NCI-H82 treated with DMSO at 0.1 percent for 48 hours (cell line): ENCODE data around the gene OSM.

Source experiments
- DNase-seq: peaks from one replicate; lab custom pipeline; 2025; ENCODE audit not compliant: unreplicated experiment; lab: John Stamatoyannopoulos, UW

The OSM gene

GRCh38 chr22:30285846-30286200 is 19.2 kb upstream of the OSM start:
- DNase-seq = no peak

- DNase-seq = no peak
Measured at GRCh38 chr22:30285176-30285845, 18.7 kb upstream of the OSM start.

- no peak for DNase-seq
Measured at GRCh38 chr22:30284666-30285065, 18.0 kb upstream of the OSM start.

GRCh38 chr22:30284172-30284571 is 17.5 kb upstream of the OSM start:
- no peak for DNase-seq

GRCh38 chr22:30283342-30283741 is 16.7 kb upstream of the OSM start:
- no peak for DNase-seq

- no peak for DNase-seq
Measured at GRCh38 chr22:30282616-30283046, 16.0 kb upstream of the OSM start.

GRCh38 chr22:30280505-30280904 is 13.9 kb upstream of the OSM start:
- no peak for DNase-seq

GRCh38 chr22:30279932-30280331 is 13.3 kb upstream of the OSM start:
- DNase-seq = no peak

GRCh38 chr22:30279046-30279788 is 12.6 kb upstream of the OSM start:
- no peak for DNase-seq

GRCh38 chr22:30277547-30278344 is 11.1 kb upstream of the OSM start:
- DNase-seq = no peak

GRCh38 chr22:30276039-30276438 is 9.4 kb upstream of the OSM start:
- no peak for DNase-seq

- DNase-seq = no peak
Measured at GRCh38 chr22:30275625-30276024, 9.0 kb upstream of the OSM start.

GRCh38 chr22:30274437-30274812 is 7.8 kb upstream of the OSM start:
- DNase-seq = no peak

- DNase-seq = no peak
Measured at GRCh38 chr22:30273711-30274436, 7.2 kb upstream of the OSM start.

GRCh38 chr22:30272781-30273601 is 6.3 kb upstream of the OSM start:
- DNase-seq = no peak

GRCh38 chr22:30270832-30271231 is 4.2 kb upstream of the OSM start:
- no peak for DNase-seq

GRCh38 chr22:30268331-30268730 is 1.7 kb upstream of the OSM start:
- no peak for DNase-seq

- DNase-seq = no peak
Measured at GRCh38 chr22:30267382-30268302, 991 bp upstream of the OSM start.

- DNase-seq = no peak
Measured at GRCh38 chr22:30265823-30266444, 717 bp downstream of the OSM start.
